Retinal pigment epithelial cell (primary cell): ENCODE results near the gene TRIM24.

Source experiments
- DNase-seq: peaks from one replicate; pipeline ENCODE4 v3.0.0-alpha.2; 2010; ENCODE audit warnings: low read depth
- H3K4me3 ChIP-seq: 2 replicates; pipeline ENCODE4 v1.5.1; 2011; ENCODE audit warnings: mild to moderate bottlenecking, low read length, control low read depth, moderate library complexity
- CTCF ChIP-seq: conservative IDR thresholded peaks from 2 replicates; pipeline ENCODE4 v1.5.1; 2011; ENCODE audit warnings: low read depth, low read length, control low read depth, inconsistent platforms

Gene TRIM24

GRCh38 chr7:138625084-138625848 is 165.2 kb downstream of the TRIM24 start:
- TF ChIP-seq CTCF, result no peak
- no peak overlapping the region for H3K4me3 ChIP-seq
- DNase-seq, result no peak

GRCh38 chr7:138625849-138626230 is 165.8 kb downstream of the TRIM24 start:
- DNase-seq, result no peak
- TF ChIP-seq CTCF, result no peak
- no peak overlapping the region for H3K4me3 ChIP-seq

- no peak overlapping the region for H3K4me3 ChIP-seq
- DNase-seq, result no peak
- TF ChIP-seq CTCF, result no peak
Observed at GRCh38 chr7:138626846-138627245, 166.8 kb downstream of the TRIM24 start.

- TF ChIP-seq CTCF, result no peak
- no peak overlapping the region for H3K4me3 ChIP-seq
- DNase-seq, result no peak
Observed at GRCh38 chr7:138627361-138627760, 167.3 kb downstream of the TRIM24 start.

GRCh38 chr7:138630059-138630610 is 170.1 kb downstream of the TRIM24 start:
- DNase-seq, result no peak
- no peak overlapping the region for H3K4me3 ChIP-seq
- TF ChIP-seq CTCF, result no peak

- no peak for DNase-seq
- H3K4me3 ChIP-seq, result no peak overlapping the region
- no peak for TF ChIP-seq CTCF
Observed at GRCh38 chr7:138632384-138632783, 172.3 kb downstream of the TRIM24 start.

- no peak for TF ChIP-seq CTCF
- no peak overlapping the region for H3K4me3 ChIP-seq
- no peak for DNase-seq
Observed at GRCh38 chr7:138632826-138633602, 173.0 kb downstream of the TRIM24 start.
